Lower leg skin (tissue), 3 donors: ENCODE results near the gene STH.

ENCODE experiments used
- CTCF ChIP-seq, 3 donors: fragments of 450-650 bp; IDR thresholded peaks; one replicate each; pipeline ENCODE4 v1.5.1; 2016; ENCODE audit warnings: antibody characterized with exemption in 3 of 3, mild to moderate bottlenecking in 3 of 3, moderate library complexity in 2 of 3
- POLR2A ChIP-seq, 2 donors: fragments of 450-650 bp; IDR thresholded peaks; one replicate each; pipeline ENCODE4 v1.6.1; 2016 to 2017; ENCODE audit warnings: antibody characterized with exemption in 2 of 2, mild to moderate bottlenecking in 1 of 2, moderate library complexity in 1 of 2

DNA sequence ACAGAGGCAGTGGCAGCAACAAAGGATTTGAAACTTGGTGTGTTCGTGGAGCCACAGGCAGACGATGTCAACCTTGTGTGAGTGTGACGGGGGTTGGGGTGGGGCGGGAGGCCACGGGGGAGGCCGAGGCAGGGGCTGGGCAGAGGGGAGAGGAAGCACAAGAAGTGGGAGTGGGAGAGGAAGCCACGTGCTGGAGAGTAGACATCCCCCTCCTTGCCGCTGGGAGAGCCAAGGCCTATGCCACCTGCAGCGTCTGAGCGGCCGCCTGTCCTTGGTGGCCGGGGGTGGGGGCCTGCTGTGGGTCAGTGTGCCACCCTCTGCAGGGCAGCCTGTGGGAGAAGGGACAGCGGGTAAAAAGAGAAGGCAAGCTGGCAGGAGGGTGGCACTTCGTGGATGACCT, 25.5 kb downstream of the STH start:
- no peak for TF ChIP-seq POLR2A (IDR thresholded peaks at IDR 0.05)
- no peak for TF ChIP-seq CTCF (IDR thresholded peaks at IDR 0.05)
